Stimulated activated CD4-positive, alpha-beta T cell treated with anti-CD3 and anti-CD28 coated beads, Interleukin-15, amount 100 ng/mL, for 1 hour (primary cell): Measurements from ENCODE around the gene CD27.
"Not testable (repeated sequence)": the region's sequence is repeated elsewhere in the genome, so short reads cannot be mapped to it uniquely, and the experiment has no call there.

Source experiments
- DNase-seq, 2 donors: peaks; one replicate each; pipeline ENCODE4 v3.0.0-alpha.2; 2020; ENCODE audit warnings: low read depth in 1 of 2, low spot score in 1 of 2

CD27 gene

DNA sequence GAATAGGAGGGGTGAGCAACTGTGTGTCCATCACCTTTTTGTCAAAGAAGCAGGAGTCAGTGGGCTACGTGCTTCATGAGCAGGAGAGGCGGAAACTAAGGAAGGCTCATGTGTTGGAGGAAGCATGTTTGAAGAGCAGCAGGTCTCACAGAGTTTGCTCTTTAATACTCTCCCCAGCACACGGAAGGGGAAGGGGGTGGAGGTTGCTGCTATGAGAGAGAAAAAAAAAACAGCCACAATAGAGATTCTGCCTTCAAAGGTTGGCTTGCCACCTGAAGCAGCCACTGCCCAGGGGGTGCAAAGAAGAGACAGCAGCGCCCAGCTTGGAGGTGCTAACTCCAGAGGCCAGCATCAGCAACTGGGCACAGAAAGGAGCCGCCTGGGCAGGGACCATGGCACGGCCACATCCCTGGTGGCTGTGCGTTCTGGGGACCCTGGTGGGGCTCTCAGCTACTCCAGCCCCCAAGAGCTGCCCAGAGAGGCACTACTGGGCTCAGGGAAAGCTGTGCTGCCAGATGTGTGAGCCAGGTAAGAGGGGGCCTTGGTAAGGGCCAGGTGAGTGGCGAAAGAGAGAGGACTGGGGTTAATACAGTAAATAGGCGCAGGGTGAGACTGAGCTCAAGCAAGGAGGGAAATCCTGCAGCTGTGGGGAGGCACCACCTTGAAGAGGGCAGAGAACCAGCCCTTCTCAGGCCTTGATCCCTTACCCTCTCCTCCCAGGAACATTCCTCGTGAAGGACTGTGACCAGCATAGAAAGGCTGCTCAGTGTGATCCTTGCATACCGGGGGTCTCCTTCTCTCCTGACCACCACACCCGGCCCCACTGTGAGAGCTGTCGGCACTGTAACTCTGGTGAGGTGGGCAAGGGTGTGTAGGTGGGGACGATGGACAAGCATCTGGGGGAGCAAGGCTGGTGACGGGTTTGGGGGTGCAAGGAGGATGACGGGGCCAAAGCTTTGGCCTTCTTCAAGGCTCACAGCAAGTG is at the start of gene CD27:
Gene CD27 (plus strand): TSS at position 252 of the 985 bp plus-strand sequence. CDS start 141 bp downstream, at position 393.
- no peak for DNase-seq

DNA sequence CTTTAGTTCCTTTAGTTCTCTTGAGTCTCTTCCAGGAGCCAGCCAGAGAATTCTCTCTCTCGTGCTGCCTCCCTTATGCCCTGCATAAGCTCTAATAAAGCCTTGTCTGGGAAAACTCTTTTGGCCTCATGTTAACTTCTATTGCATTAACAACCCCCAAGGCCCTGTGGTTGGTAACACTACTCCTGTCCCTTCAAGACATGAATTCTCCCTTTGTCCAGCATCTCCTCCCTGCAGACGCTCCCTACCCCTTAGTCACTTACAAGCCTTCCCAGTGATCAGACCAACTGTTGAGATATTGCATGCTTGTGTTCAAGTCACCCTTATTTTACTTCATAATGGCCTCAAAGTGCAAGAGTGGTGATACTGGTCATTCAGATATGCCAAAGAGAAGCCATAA is 48.7 kb upstream of the CD27 start:
- no peak for DNase-seq

DNA sequence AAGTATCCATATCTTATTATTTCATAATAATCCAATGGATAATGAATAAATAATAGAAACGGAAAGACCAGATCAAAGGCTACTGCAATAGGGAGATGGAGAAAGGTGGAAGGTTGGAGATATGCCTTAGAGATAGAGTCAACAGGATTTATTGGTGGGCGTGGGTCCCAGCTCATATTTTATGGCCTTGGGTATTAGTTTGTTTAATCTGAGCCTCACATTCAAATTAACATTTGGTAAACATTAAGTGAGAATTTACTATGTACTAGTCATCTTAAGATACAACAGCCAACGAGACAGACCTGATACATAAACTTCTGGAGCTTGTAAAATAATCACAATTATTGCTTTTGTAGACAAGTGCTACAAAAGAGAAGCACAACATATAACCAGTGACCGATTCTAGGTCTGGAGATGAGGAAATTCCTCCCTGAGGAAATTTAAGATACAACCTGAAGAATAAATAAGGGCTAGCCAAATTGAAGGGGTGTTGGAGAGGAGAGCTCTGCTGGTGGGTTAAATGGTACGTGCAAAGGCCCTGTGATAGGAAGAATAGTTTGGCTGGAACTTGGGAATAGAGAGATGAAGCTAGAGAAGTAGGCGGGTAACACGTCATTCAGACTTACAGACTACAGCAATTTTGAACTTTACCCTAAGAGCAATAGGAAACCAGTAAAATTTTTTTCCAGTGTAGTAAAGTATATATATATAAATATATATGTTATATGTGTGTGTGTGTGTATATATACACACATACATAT is 44.7 kb upstream of the CD27 start:
- no peak for DNase-seq

DNA sequence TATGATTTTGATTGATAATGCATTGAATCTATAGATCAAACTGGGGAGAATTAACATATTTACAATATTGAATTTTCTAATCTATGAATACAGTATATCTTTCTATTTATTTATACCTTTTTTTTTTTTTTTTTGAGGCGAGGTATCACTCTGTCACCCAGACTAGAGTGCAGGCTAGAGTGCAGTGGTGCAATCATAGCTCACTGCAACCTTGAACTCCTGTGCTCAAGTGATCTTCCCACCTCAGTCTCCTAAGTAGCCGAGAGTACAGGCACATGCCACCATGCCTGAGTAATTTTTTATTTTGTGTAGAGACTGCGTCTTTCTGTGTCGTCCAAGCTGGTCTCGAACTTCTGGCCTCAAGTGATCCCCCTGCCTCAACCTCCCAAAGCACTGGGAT is 40.4 kb upstream of the CD27 start:
- no peak for DNase-seq

DNA sequence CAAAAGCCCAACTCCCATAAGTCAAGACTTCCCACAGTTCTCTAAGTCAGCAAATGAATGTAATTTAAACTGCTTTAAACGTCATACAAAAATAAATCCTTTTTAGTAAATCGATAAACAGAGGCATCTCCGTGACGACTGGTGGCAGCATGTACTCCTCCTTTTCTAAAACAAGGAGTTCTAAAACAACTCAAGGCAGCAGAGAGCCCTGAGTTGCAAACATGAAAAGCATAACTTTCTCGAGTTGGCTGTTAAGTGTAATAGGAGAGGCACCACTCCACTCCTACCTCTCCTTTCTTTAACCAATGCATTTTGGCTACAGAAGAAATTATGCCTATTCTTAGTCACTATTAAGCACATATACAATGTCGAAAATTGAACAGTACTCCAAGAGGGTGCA is 38.8 kb upstream of the CD27 start:
- DNase-seq, result no peak

DNA sequence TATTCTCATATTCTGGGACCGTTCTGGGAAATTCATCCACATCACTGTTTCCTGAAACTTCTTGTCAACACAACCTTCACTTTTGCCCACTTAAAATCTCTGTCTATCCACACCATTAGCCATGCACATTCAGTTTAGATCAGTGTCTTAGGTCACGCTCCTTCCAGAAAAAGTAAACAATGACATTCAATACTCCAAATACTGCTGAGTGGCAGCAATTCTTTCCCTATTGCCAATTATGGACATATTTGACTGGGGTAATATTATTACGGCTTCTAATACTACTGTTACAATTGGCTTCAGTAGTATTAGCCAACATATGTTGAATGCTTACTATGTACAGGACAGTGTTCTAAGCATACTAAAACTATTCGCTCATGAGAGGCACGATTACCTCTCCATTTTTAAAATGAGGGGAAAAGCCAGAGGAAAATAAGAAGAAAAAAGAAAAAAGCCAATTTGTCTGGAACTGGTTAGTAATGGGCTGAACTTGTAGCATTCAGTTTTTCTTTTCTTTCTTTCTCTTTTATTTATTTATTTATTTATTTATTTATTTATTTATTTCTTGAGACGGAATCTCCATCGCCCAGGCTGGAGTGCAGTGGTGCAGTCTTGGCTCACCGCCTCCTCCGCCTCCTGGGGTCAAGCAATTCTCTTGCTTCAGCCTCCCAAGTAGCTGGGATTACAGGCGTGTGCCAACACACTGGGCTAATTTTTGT is 37.4 kb upstream of the CD27 start:
- DNase-seq, result no peak

DNA sequence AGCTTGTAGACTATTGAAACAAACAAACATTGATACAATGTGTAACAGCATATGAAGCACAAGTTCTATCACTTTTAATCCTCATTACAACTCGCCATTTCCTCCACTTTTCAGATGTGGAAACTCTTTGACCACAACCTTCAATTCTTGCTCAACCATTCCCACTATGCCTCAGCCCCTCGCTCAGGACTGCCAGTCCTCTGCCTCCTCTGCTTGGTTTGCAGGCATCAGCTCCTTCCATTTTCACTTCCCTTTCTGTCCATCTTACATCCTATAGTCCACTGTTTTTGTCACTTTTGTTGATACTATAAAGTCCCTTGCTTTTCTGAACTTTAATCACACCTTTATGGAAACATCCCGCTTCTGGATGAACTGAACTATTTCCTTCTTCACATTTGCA is 28.2 kb upstream of the CD27 start:
- DNase-seq, result no peak

DNA sequence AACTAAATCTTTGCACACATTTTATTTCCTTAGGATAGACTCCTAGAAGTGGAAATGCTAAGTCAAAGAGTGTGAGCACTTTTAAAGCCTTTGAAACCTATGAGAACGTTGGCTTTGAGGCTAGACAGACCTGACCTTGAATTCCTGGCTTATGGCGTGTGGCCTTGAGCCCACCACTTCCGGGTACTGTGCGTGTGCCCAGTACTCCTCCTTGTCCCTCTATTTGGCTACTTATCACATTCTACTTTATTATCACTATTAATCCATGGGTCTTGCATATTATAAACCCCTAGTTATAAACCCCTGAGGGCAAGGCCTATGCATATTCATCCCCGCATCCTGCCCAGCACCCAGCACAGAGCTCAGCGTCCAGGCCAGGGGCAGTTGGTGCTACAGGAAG is 26.0 kb upstream of the CD27 start:
- DNase-seq, result no peak

DNA sequence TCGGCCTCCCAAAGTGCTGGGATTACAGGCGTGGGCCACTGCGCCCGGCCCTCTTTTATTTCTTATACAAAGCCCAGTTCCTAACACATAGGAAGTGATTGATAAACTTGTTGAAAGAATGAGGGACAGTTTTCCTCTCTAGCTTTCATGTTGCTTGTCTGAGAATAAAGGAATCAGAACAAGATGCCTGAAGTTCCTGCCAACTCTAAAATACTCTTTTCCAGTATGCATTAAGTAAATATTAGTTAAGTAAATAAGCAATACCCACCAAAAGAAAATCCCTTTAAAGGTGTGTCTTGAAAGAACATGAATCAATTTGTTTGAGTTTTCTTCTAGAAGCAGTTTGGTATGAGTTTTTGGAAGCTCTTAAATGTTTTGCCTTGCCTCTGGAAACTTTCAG is 24.4 kb upstream of the CD27 start:
- no peak for DNase-seq

DNA sequence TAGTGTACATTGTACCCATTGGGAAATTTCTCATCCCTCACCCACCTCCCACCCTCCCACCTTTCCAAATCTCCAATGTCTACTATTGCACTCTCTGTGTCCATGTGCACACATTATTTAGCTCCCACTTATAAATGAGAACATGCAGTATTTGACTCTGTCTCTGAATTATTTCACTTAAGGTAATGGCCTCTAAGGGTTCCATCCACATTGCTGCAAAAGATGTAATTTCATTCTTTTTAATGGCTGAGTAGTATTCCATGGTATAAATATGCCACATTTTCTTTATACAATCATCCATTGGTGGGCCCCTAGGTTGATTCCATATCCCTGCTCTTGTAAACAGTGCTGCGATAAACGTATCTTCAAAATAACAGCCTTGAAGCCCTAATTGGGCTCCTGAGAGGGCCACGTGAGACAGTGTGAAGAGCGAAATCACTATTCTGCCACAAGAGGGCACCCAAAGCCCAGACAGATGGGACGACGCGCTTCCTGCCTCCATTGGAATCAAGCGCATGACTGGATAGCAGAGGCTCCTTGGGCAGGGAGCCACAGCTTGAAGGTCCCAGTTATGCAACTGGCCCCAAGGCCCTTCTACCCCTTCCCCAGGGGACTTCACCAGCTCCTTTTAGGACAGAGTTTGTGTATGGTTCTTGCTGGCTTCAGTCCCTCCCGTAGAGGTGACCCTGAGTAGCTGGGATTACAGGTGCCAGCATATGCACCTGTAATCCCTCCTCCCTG is 21.3 kb upstream of the CD27 start:
- peak; percentile 49 to 50 for DNase-seq

DNA sequence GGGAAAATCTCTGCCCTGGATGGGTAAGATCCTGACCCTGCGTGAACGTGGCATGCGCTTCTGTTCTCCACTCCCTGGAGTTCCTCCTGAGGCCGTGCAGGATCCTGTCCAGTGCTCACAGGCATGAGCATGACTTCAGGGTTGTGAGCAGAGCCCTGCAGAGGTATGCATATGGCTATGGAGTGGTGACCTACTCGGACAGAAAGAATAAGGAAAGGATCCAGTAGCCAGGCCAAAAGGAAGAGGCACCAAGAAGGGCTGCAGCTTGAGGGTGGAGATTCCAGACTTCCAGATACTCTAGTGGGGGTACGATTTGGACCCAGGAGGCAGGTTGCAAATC is 20.8 kb upstream of the CD27 start:
- no peak for DNase-seq

DNA sequence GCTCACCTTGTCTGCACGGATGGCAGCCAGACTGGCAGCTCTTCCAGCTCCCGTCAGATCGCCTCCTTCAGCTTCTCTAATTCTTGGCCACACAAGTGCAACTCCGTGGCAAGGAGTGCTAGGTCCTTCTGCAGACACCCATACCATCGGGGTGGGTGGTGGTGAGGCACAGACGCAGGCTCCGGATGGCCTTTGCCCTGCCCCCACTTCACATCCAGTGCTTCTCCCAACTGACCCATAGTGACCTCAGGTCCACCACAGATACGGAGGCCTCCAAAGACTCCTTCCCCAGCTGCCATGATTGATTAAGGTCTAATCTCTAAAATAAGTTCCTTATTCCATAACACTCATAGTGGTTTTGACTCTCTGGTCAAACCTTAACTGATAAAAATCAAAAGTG is 19.9 kb upstream of the CD27 start:
- DNase-seq, result no peak

DNA sequence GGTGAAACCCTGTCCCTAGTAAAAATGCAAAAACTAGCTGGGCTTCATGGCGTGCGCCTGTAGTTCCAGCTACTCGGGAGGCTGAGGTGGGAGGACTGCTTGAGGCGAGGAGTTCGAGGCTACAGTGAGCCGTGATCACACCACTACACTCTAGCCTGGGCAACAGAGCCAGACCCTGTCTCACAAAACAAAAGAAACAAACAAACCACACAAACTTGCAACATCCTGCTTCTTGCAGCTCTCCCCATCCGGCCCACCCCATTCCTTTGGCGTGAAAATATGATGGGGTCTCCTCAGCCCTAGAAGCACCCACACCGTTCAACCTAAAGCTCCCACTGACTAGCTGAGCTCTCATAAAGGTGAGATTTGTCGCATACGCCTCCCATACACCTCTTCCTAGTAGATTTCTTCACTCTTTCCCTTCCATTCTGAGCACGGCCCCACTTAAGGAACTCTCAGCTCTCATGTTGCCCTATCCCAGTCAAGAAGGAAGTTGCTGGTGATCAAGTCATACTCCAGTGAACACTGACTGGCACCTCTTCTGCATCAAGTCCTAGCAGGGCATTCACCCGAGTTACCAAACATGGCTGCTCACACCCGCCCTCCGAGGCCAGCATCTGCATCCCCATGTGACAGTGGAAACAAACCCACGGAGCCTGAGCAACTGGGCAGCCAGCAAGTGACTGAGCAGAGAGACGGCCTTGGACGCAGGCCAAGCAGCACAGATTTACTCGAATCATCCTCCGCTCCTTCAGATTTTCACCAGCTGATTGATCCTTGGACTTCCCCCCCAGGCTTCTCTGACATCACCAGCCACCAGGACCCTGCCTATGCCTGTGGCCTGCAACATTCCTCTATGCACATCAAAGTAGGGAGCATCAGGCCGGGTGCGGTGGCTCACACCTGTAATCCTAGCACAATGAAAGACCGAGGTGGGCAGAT is 18.9 kb upstream of the CD27 start:
- no peak for DNase-seq

DNA sequence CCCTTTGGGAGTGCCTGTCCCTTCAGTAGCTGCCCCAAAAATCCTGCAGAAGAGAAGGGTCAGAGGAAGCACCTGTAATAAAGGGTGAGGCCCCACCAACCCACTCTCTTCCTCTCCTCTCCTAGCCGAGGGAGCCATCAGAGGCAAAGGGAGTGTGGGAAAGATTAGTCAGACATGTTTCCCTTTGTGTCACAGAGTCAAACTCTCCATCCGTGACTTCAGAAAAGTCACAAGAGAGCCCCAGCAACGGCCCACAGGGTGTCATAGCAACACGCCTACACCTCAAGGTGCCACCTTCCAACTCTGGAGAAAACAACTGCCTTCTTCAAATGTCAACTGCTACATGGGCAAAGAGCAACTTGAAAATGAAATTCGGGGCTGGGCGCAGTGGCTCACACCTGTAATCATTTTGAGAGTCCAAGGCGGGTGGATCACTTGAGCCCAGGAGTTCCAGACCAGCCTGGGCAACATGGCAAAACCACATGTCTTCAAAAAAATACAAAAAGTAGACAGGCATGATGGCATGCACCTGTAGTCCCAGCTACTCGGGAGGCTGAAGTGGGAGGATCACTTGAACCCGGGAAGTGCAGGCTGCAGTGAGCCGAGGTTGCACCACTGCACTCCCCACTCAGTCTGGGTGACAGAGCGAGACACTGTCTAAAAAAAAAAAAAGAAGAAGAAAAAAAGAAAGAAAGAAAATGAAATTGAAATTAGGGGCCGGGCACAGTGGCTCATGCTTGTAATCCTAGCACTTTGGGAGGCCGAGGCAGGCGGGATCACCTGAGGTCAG is 17.7 kb upstream of the CD27 start:
- peak; percentile 68 to 82 for DNase-seq

DNA sequence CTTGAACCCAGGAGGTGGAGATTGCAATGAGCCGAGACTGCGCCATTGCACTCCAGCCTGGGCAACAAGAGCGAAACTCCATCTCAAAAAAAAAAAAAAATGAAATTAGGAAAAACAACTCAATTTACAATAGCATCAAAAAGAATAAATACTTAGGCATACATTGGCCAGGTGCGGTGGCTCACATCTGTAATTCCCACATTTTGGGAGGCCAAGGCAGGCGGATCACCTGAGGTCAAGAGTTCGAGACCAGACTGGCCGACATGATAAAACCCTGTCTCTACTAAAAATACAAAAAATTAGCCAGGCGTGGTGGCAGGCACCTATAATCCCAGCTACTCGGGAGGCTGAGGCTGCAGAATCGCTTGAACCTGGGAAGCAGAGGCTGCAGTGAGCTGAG is 17.0 kb upstream of the CD27 start:
- not testable (repeated sequence) for DNase-seq

DNA sequence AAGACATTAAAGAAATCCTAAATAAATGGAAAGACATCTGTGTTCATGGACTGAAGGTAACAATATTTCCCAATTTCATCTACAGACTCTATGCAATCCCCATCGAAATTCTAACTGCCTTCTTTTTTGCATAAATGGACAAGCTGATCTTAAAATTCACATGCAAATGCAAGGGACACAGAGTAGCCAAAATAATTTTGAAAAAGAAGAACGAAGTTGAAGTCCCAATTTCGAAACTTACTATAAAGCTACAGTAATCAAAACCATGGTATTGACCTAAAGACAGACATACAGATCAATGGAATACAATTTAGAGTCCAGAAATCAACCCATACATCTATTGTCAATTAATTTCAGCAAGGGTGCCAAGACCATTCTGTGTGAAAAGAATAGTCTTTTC is 16.4 kb upstream of the CD27 start:
- DNase-seq, result no peak

DNA sequence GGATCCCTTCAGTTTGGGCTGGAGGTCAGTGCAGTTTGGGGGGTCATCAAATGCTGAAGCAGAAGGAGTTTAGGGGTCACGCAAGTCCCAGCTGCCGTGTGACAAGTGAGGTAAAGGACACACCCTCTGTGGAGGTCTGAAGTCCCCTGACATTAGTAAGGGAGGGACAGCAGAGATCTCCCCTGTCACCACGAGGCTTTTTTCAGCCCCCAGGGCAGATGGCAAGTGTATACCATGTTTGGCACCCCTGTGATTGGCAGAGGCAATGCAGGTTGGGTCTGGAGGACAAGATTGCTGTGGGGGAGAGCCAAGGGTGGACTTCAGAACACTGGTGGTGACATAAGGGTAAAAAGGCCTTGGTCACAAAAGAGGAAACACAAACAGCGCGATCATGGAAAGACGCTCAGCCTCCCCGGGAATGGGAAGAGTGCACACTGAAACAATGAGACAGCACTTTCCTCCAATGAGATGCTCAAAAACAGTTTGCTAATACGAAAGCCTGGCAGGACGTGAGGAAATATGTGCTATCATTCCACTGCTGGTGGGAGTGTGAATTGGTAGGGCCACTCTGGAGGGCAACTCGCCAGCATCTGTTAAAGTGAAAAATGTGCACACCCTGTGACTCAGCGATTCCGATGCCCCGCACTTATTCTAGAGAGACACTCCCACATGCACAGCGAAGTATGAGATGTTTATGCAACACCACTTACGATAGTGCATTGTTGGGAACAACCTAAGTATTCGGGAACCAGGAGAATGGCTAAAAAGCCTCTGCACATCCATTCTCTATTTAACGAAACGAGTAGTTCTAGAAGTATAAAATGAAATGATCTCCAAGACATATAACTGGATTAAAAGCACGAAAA is 14.4 kb upstream of the CD27 start:
- DNase-seq, result no peak

DNA sequence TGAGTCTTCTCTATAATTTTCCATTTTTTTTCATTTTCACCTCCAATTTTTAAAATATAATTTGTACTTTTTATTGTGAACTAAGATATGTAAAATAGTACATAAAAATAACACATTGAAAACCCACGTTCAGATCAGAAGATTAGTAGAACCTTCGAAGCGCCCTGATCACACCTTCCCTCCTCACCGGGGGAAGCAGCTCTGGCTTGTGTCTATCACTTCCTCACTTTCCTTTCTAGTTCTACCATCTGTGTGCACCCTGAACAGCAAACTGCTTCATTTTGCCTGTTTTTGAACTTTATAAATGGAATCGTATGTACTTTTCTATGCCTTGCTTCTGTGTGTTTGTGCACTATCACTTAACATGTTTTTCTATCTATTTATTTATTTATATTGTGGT is 11.8 kb upstream of the CD27 start:
- no peak for DNase-seq
